IMR-90 (cell line): ENCODE measurements around the gene NTPCR. TPM values are rescaled to one million over a fixed set of nuclear protein-coding genes. Genes with fewer than 3 reads are reported as not detected.
A peak's percentile ranks its signal among the peaks of the same experiment; 100 is the strongest.

Source experiments
- ATAC-seq: fragments of 200-7000 bp; cut with Tn5 transposase; 2 replicates; pipeline ENCODE4 v1.9.1; 2020; ENCODE audit warnings: low read depth, mild to moderate bottlenecking, moderate library complexity
- BruUV-seq: library from RNA; stranded (reverse); fragments of 400-500 nt; replicated peaks from 2 replicates; lab custom pipeline; 2021; lab: Mats Ljungman, UMichigan
- CTCF ChIA-PET: fragments of 300-600 bp; formaldehyde crosslinking; extraction: SDS; loops from one replicate; lab custom pipeline; 2021; ENCODE audit warnings: antibody characterized with exemption; lab: Yijun Ruan, JAX
- POLR2A ChIA-PET: fragments of 300-600 bp; sonication (Branson Sonifier 250); formaldehyde crosslinking; loops from one replicate; lab custom pipeline; 2022; ENCODE audit warnings: antibody characterized with exemption; ENCODE audit not compliant: unreplicated experiment; lab: Charles Lee
- DNase-seq: peaks from one replicate; pipeline ENCODE4 v3.0.0; 2013
- H2AFZ ChIP-seq: replicated peaks from 2 replicates; pipeline ENCODE3; 2013; ENCODE audit warnings: low read length, mild to moderate bottlenecking; ENCODE audit not compliant: poor library complexity
- H2AK5ac ChIP-seq: 2 replicates; pipeline ENCODE4 v1.6.1; 2013; ENCODE audit warnings: low read depth, low read length, inconsistent platforms
- H2AK9ac ChIP-seq: replicated peaks from 2 replicates; pipeline ENCODE3; 2013; ENCODE audit warnings: mild to moderate bottlenecking, low read depth, low read length, moderate library complexity; ENCODE audit not compliant: poor library complexity
- H2BK120ac ChIP-seq: 2 replicates; pipeline ENCODE4 v1.6.1; 2013; ENCODE audit warnings: low read depth, low read length, inconsistent platforms
- H2BK15ac ChIP-seq: 3 replicates; pipeline ENCODE4 v1.6.1; 2013; ENCODE audit warnings: low read depth, low read length, inconsistent platforms
- H2BK20ac ChIP-seq: 2 replicates; pipeline ENCODE4 v1.6.1; 2013; ENCODE audit warnings: low read depth, mild to moderate bottlenecking, inconsistent platforms, low read length, moderate library complexity
- H2BK5ac ChIP-seq: 2 replicates; pipeline ENCODE4 v1.6.1; 2013; ENCODE audit warnings: mild to moderate bottlenecking, low read depth, low read length, inconsistent platforms; ENCODE audit not compliant: poor library complexity, severe bottlenecking
- H3K14ac ChIP-seq: replicated peaks from 2 replicates; pipeline ENCODE4 v1.6.1; 2013; ENCODE audit warnings: low read depth, low read length, inconsistent platforms
- H3K18ac ChIP-seq: 2 replicates; pipeline ENCODE4 v1.6.1; 2013; ENCODE audit warnings: low read depth, low read length, control low read depth
- H3K23ac ChIP-seq: 2 replicates; pipeline ENCODE4 v1.6.1; 2013; ENCODE audit warnings: low read depth, low read length, inconsistent platforms
- H3K27ac ChIP-seq: 2 replicates; pipeline ENCODE4 v1.5.1; 2013; ENCODE audit warnings: mild to moderate bottlenecking, control low read depth, low read length; ENCODE audit not compliant: insufficient read depth
- H3K27me3 ChIP-seq: 2 replicates; pipeline ENCODE4 v1.6.1; 2013; ENCODE audit warnings: low read length; ENCODE audit not compliant: control insufficient read depth, insufficient read depth
- H3K36me3 ChIP-seq: 2 replicates; pipeline ENCODE4 v1.6.1; 2013; ENCODE audit warnings: low read length, mixed read lengths; ENCODE audit not compliant: control insufficient read depth, insufficient read depth
- H3K4ac ChIP-seq: 2 replicates; pipeline ENCODE4 v1.6.1; 2013; ENCODE audit warnings: low read depth, low read length, inconsistent platforms
- H3K4me1 ChIP-seq: 2 replicates; pipeline ENCODE4 v1.6.1; 2013; ENCODE audit warnings: low read length, mixed read lengths; ENCODE audit not compliant: control insufficient read depth, insufficient read depth
- H3K4me2 ChIP-seq: 2 replicates; pipeline ENCODE4 v1.6.1; 2013; ENCODE audit warnings: low read depth, mild to moderate bottlenecking, control low read depth, low read length, moderate library complexity
- H3K4me3 ChIP-seq: 2 replicates; pipeline ENCODE4 v1.5.1; 2013; ENCODE audit warnings: low read depth, mild to moderate bottlenecking, control low read depth, low read length, moderate library complexity; ENCODE audit not compliant: insufficient read depth
- H3K56ac ChIP-seq: 2 replicates; pipeline ENCODE4 v1.6.1; 2013; ENCODE audit warnings: low read length, inconsistent platforms; ENCODE audit not compliant: insufficient read depth; ENCODE audit errors: extremely low read depth
- H3K79me1 ChIP-seq, 2 experiments: 2 replicates each; pipeline ENCODE4 v1.6.1; 2013; ENCODE audit warnings: low read length in 2 of 2, inconsistent platforms in 1 of 2, low read depth in 1 of 2
- H3K9ac ChIP-seq: 2 replicates; pipeline ENCODE4 v1.6.1; 2013; ENCODE audit warnings: low read depth, low read length, control low read depth
- H3K9me1 ChIP-seq: 2 replicates; pipeline ENCODE4 v1.6.1; 2013; ENCODE audit warnings: low read length, inconsistent platforms; ENCODE audit not compliant: insufficient read depth
- H3K9me3 ChIP-seq: 2 replicates; pipeline ENCODE4 v1.6.1; 2013; ENCODE audit warnings: low read length; ENCODE audit not compliant: control insufficient read depth, insufficient read depth
- H4K20me1 ChIP-seq: 2 replicates; pipeline ENCODE4 v1.6.1; 2013; ENCODE audit warnings: low read length, inconsistent platforms; ENCODE audit not compliant: insufficient read depth
- H4K5ac ChIP-seq: 2 replicates; pipeline ENCODE4 v1.6.1; 2013; ENCODE audit warnings: mild to moderate bottlenecking, low read depth, low read length, control low read depth
- H4K8ac ChIP-seq, 2 experiments: 2 replicates each; pipeline ENCODE4 v1.6.1; 2013; ENCODE audit warnings: low read depth in 2 of 2, low read length in 2 of 2, control low read depth in 1 of 2, inconsistent platforms in 1 of 2
- H4K91ac ChIP-seq: 2 replicates; pipeline ENCODE4 v1.6.1; 2013; ENCODE audit warnings: low read depth, low read length, inconsistent platforms; ENCODE audit not compliant: insufficient read depth
- CHD1 ChIP-seq: IDR thresholded peaks from 2 replicates; pipeline ENCODE4 v1.6.1; 2012; ENCODE audit warnings: low read depth, low read length, improper control_type of control experiment
- FOS ChIP-seq: fragments of 150-350 bp; IDR thresholded peaks from 2 replicates; pipeline ENCODE4 v1.6.1; 2016; ENCODE audit warnings: low read depth, low read length
- NFE2L2 ChIP-seq: fragments of 150-350 bp; IDR thresholded peaks from 2 replicates; pipeline ENCODE4 v1.6.1; 2016; ENCODE audit warnings: low read depth, mild to moderate bottlenecking, low read length
- WGBS, 2 experiments: methylation state at CpG; one replicate each; pipeline versions ENCODE4 v1.1.5 to v1.1.7; 2013; ENCODE audit warnings: missing lambda C conversion rate in 2 of 2; ENCODE audit not compliant: insufficient read length in 1 of 2; ENCODE audit errors: extremely low coverage in 2 of 2; 5-methylcytosine and 5-hydroxymethylcytosine counted together
- dilution Hi-C: fragments of 300-500 bp; cut with HindIII; formaldehyde crosslinking; loops from one replicate; pipeline ENCODE4 v1.14.3; 2018; ENCODE audit warnings: low sequenced_read_pairs; ENCODE audit not compliant: unreplicated experiment
- in situ Hi-C: fragments of 300-500 bp; cut with MboI; formaldehyde crosslinking; loops from 3 replicates; pipeline ENCODE4 v1.14.3; 2019; ENCODE audit warnings: low sequenced_read_pairs, inconsistent platforms, mixed read lengths
- intact Hi-C: fragments of 100-400 bp; cut with micrococcal nuclease; formaldehyde crosslinking; loops from 2 replicates; pipeline ENCODE4 v1.10.0; 2022
- polyA plus RNA-seq, 3 experiments: library from polyadenylated mRNA; depleted of rRNA; stranded (reverse); fragments of >200 nt; gene quantifications; 2 replicates each; pipeline ENCODE4 v1.2.3, GENCODE V29; 2012; ENCODE audit warnings: low replicate concordance in 1 of 3
- total RNA-seq: library from RNA; depleted of rRNA; stranded (reverse); fragments of >200 nt; gene quantifications from 2 replicates; pipeline ENCODE4 v1.2.3, GENCODE V29; 2012
- TF ChIP-seq, protein P1 (sequence below): fragments of 150-350 bp; IDR thresholded peaks from 2 replicates; pipeline ENCODE4 v1.6.1; 2016; ENCODE audit warnings: low read depth, mild to moderate bottlenecking, low read length, moderate library complexity, borderline replicate concordance

Gene NTPCR
- total and polyA plus RNA-seq, 2 of the 4 experiments (the other 2 are of a cell fraction) = 13.3 to 16.5 TPM

DNA sequence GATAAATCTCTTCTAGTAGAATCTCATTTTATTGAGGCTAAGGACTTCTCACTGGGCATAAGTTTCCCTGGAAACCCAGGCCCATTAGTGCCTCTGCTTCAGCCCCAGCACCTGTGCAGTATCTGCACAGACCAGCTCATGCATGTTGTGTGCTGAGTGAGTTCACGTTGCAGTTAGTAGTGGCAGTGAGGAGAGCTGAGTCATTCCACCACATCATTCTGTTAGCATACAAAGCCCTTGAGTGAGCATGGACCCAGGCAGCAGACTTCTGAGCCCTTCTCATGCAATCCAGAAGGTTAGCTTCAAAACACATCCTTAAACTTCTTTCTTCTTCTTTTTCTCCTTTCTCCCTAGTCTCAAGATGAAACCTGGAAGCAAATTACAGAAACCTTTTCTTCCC, 45.8 kb upstream of the NTPCR start:
- no peak overlapping the region for H4K5ac ChIP-seq
- intact Hi-C loops (no loop called here), in situ Hi-C loops (no loop called here), dilution Hi-C loops (no loop called here)
- no peak overlapping the region for H2BK5ac ChIP-seq
- ATAC-seq (peak; percentile 98), DNase-seq (peak; percentile 89)
- peak overlapping the region; percentile 46 for H2AFZ ChIP-seq
- no peak overlapping the region for H2BK120ac ChIP-seq
- no peak overlapping the region for H3K23ac ChIP-seq
- H3K9me1 ChIP-seq = no peaks in the 10 kb centered on the region
- peaks cover 5% of the 10 kb centered on the region; the same call in 1 of the 2 replicates for H3K4me1 ChIP-seq
- no peak overlapping the region for H3K4me2 ChIP-seq
- WGBS, 2 experiments = no CpG with 5 or more reads among the region's 1 CpG
- no peak overlapping the region for H3K14ac ChIP-seq
- 0 out of 2 replicates have a peak, but pooled peaks cover 2% of the 10 kb centered on the region for H3K9me3 ChIP-seq
- H4K20me1 ChIP-seq = no peaks in the 10 kb centered on the region
- TF ChIP-seq, protein P1, sequence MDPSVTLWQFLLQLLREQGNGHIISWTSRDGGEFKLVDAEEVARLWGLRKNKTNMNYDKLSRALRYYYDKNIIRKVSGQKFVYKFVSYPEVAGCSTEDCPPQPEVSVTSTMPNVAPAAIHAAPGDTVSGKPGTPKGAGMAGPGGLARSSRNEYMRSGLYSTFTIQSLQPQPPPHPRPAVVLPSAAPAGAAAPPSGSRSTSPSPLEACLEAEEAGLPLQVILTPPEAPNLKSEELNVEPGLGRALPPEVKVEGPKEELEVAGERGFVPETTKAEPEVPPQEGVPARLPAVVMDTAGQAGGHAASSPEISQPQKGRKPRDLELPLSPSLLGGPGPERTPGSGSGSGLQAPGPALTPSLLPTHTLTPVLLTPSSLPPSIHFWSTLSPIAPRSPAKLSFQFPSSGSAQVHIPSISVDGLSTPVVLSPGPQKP = no peak
- TF ChIP-seq CHD1 = no peak
- no peak for TF ChIP-seq FOS
- TF ChIP-seq NFE2L2 = peak; percentile 78; the same call in 1 of the 2 replicates
- no peak overlapping the region for H3K27ac ChIP-seq
- H4K91ac ChIP-seq = no peak overlapping the region
- H3K36me3 ChIP-seq = no peaks in the 10 kb centered on the region
- H3K4me3 ChIP-seq = no peak overlapping the region
- no peak overlapping the region for H3K9ac ChIP-seq
- H3K18ac ChIP-seq = no peak overlapping the region
- no peak overlapping the region for H2AK9ac ChIP-seq
- BruUV-seq = no TSS peak
- H3K27me3 ChIP-seq = peaks cover 3% of the 10 kb centered on the region
- H2AK5ac ChIP-seq = no peak overlapping the region
- H3K4ac ChIP-seq = no peak overlapping the region
- no peaks in the 10 kb centered on the region for H3K79me1 ChIP-seq
- no peak overlapping the region for H2BK20ac ChIP-seq
- no peak overlapping the region for H3K56ac ChIP-seq
- CTCF ChIA-PET = interaction anchor here (1.1 kb wide), 1 partner anchor 24 kb away, joined by 4 read pairs; no protein-coding TSS in a partner anchor
- H2BK15ac ChIP-seq = no peak overlapping the region
- POLR2A ChIA-PET = no interaction called here
- no peak overlapping the region for H4K8ac ChIP-seq
